Kasumi-1 (cell line): Measurements from ENCODE around the gene LMOD1.

Source experiments
- DNase-seq, 2 experiments: peaks; one replicate each; lab custom pipeline; 2025; lab: John Stamatoyannopoulos, UW

Gene LMOD1

GRCh38 chr1:201891451-201892045 lies 54.8 kb downstream of the LMOD1 start:
- DNase-seq = no peak

DNA sequence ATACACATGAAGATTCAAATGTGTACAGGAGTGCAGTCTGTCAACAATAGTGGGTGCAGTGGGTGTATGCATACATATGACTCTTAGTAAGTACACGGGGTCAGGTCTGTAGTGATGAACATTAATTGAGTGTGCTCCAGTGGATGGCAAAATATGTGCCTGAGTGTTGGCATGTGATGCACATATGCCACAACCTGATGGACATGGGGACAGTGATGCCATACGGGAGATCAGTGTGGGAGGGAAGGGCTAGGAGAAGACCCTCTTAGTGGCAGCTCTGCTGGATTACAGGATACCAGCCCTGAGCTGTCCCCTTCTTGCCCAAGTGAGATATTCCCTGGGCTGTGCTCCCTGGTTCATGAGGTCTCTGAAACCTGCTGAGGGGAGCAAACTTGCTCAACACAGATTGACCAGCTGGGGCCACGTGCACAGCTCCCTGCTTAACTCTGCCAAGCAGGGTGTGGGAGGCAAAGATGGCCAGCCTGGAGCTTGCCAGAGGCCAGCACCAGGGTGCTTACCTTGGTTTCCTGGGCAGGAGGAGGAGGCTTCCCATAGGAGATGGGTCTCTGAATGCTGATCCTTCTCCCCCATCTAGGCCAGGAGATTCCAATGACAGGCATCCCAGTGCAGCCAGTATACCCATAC lies 55.4 kb downstream of the LMOD1 start:
- DNase-seq = no peak

- no peak for DNase-seq
These were observed 56.1 kb downstream of the LMOD1 start for GRCh38 chr1:201890223-201890622.

DNA sequence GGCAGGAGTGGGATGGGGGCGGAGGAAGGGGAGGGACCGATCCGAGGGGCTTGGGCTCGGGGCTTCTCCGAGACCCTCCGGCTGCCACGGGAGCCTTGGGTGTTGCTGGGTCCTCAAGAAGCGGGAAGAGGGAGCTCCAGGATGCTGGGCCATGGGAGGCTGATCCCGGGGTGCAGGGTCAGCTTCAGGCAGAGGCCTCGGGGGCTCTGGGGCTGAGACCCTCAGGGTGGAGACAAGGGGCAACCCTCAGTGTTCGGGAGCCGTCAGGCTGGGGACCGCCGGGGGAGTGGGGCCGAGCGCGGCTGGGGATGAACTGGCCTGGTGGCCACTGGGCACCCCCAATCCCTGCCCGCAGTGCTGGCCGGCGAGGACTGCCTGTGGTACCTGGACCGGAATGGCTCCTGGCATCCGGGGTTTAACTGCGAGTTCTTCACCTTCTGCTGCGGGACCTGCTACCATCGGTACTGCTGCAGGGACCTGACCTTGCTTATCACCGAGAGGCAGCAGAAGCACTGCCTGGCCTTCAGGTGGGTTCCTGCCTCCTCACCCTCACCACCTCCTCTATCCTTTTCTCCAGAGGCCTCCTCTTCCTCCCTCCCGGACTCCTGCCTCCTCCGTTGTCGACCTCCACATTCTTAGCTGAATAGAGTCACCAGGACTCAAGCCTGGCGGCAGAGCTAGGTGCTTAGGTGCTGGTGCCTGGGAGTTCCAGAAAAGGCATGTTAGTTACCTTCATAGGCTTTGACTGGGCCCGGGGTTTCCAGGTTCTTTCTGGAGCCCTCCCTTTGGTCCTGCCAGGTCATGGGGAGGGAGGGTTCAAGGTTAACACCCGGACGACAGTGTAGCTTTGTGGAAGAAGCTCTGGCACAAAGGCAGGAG lies 57.0 kb downstream of the LMOD1 start:
- DNase-seq = no peak

GRCh38 chr1:201888282-201889089 lies 57.9 kb downstream of the LMOD1 start, which contains the start of gene SHISA4:
TSS of gene SHISA4 (plus strand) at chr1:201888898. CDS start at chr1:201888995, 97 bp downstream.
- DNase-seq = no peak

- no peak for DNase-seq
These were observed 59.1 kb downstream of the LMOD1 start for GRCh38 chr1:201887116-201887866.

GRCh38 chr1:201886103-201886885 lies 60.1 kb downstream of the LMOD1 start:
- DNase-seq = no peak

- no peak for DNase-seq
These were observed 60.7 kb downstream of the LMOD1 start for GRCh38 chr1:201885531-201886075.

GRCh38 chr1:201884425-201884824 lies 61.9 kb downstream of the LMOD1 start:
- no peak for DNase-seq

DNA sequence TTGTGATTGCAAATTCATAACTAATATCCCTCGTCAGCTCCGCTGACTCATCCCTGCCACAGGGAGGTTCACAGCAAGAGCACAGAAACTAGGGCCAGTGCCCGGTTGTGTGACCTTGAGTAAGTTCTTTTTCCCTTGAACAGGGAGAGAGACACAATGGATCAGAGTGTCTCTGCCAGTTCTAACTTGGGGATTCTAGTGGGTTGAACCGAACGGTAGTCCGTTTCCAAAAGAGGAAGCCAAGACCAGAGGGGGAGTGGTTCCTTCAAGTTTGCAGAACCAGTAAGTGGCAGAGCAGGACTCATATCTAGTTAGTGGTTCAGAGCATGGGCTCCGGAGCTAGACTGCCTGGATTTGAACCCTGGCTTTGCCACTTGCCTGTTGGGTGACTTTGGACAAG lies 62.6 kb downstream of the LMOD1 start:
- peak; percentile 87 for DNase-seq

DNA sequence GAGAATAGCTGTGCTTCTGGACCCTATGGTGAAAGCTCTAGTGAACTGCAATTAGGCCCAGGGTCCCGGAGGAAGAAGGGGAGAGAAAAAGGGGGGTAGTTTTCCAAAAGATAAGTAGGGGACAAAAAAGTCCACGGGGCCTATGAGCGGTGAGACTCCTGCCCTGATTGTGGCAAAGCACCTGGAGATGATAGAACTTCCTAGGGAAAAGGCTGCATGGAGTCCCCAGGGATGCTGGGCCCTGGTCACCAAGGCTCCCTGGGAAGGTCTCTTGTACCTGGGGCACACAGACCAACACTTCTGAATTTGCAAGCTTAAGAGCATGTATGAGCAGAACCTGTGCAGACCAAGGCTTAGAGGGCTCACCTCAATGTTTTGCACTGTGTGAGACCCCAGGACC lies 63.1 kb downstream of the LMOD1 start:
- no peak for DNase-seq

- peak; percentile 90 to 94 for DNase-seq
These were observed 63.6 kb downstream of the LMOD1 start for GRCh38 chr1:201882665-201883132.

GRCh38 chr1:201881617-201882016 lies 64.7 kb downstream of the LMOD1 start:
- no peak for DNase-seq

DNA sequence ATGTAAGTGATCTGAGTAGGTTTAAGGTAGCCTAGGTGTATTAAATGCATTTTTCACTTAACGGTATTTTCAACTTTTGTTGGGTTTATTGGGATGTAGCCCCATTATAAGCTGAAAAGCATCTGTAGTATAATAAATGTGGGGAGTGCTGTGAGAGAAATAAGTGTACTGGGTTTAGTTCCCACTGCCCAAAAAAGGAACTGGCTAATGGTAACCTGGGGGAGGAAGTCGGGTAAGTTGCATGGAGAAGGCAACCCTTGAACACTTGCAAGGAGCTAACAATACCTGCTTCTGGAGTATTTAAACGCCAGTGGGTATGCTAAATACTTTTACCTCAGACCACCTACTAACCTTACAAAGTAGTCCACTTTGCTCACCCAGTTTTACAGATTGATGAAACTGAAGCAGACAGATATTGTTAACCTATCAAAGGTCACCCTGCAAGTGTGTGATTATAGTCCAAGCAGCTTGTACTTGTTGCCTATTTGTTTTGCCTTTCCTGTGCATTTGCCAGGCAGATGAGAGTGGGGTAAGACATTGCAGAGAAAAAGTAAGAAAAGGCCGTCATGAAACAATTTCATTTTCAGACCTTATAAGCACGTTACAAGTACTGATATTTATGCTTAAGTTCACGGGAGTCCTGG lies 65.3 kb downstream of the LMOD1 start:
- DNase-seq = peak; percentile 46 to 52

DNA sequence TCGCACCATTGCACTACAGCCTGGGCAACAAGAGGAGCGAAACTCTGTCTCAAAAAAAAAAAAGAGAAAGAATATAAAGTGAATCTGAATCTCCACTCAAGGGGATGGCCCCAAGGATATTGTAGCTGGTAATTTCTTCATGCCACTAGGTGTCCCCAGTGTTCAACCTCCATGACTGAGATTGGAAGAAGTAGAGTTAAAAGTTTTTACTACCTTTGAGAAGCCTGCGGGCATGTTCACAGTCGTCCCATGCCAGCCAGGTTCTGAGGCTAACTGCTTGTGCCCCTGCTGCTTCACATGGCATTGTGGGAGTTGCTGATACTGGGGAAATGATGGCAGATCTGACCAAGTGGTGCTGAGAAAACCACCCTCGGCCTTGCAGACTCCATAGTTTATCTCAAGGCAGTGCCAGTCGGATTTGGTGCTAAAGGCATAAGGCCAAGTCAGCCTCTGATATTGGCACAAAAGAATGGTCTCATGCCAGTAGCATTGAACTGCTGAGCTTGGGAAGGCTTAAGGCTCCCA lies 68.4 kb downstream of the LMOD1 start:
- DNase-seq = peak; percentile 65 to 75

- peak; percentile 38 to 54 for DNase-seq
These were observed 70.1 kb downstream of the LMOD1 start for GRCh38 chr1:201876148-201876818.

DNA sequence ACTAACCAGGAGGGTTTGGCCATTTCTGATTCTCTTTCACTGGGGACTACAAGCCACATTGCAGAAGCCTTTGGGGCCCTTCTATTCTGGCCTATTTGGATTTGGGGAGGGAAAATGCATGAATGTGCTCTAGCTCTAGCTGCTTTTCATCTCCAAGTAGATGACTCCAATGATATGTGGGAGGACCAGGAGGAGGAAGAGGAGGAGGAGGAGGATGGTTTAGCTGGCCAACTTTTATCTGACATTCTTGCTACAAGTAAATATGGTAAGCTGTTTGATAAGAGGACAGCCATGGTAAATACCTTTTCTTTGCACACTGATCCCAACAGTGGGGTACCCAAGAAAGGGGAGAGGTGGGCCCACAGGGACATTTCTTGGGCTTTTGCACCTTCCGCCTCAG lies 71.7 kb downstream of the LMOD1 start:
- DNase-seq = no peak

- no peak for DNase-seq
These were observed 76.0 kb downstream of the LMOD1 start for GRCh38 chr1:201870397-201870796.

GRCh38 chr1:201861448-201861847 lies 84.9 kb downstream of the LMOD1 start:
- DNase-seq = no peak
